ENCODE measurements around the gene FILIP1L.

The FILIP1L gene

DNA sequence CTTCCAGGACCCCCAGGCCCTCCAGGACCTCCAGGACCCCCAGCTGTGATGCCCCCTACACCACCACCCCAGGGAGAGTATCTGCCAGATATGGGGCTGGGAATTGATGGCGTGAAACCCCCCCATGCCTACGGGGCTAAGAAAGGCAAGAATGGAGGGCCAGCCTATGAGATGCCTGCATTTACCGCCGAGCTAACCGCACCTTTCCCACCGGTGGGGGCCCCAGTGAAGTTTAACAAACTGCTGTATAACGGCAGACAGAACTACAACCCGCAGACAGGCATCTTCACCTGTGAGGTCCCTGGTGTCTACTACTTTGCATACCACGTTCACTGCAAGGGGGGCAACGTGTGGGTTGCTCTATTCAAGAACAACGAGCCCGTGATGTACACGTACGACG lies 318.7 kb downstream of the FILIP1L start:
- no peak for DNase-seq (ENCODE audit: low spot score)

DNA sequence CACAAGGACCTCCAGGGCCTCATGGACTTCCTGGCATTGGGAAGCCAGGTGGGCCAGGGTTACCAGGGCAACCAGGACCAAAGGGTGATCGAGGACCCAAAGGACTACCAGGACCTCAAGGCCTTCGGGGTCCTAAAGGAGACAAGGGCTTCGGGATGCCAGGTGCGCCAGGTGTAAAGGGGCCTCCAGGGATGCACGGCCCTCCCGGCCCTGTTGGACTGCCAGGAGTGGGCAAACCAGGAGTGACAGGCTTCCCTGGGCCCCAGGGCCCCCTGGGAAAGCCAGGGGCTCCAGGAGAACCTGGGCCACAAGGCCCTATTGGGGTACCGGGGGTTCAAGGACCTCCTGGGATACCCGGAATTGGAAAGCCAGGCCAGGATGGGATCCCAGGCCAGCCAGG lies 319.8 kb downstream of the FILIP1L start:
- no peak for DNase-seq (ENCODE audit: low spot score)

DNA sequence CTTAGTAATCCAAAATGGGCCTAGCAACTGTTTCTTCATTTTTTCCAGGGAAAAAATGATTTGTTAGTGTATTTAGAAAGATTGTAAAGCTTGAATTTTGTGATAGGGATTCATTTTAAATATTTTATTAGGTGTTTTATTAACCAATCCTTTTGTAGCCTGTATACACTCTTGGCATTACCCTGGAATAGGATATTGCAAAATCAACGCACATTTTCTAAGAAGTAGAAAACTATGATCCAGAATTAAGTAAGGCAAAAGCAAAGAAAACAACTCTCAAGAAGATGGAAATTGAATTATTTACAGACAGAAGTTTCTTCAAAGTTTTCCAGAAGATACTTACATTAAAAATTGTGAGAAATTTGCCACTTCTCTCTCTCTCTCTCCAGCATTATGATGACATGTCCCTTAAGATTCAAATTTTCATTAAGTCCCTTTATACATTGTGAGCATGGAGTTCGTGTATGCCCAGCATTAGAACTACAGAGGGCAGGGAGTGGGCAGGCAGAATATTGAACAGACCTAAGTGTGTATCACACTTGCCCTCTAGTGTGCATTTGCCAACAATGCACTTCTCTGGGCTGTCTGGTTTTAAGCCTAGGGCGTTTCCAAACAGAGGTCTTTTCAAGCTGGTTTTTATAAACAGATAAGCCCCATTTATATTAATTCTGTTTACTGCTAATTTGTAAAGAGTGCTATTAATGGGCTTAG lies 325.1 kb downstream of the FILIP1L start:
- peak; percentile 22 for DNase-seq (ENCODE audit: low spot score)
